ENCODE measurements around the gene MDP1.

The MDP1 gene

DNA sequence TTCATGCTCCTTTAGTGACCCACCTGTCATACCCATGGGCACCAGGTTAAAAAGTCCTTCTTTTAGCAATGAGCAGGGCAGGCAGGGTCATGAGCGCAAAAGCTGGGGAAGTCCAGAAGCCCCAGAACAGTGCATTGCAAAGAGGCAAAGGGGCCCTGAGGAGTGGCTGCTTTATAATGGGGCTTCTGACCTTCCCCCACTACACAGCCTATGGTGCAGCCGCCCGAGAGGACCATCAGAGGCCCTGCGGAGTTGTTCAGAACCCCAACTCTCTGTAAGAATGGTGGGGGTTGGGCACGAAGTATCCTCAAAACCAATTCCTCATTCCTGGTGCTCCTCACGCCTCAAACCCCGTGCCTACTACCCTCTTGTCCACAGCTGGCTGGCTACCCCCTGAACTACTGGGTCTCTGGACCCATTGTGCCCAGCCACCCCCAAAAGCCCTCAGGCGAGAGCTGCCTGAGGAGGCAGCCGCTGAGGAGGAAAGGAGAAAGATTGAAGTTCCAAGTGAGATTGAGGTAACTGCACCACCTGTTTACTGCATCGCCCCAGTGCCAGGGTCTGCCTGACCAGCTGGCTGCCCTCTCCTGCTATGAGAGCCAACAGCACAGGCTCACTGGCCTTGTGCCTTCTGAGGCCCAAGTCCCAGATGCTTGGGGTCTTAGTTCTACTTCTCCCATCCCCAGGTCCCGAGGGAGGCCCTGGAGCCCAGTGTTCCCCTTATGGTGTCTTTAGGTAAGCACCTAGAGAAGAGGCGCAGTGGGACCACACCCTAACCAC, 37.3 kb downstream of the MDP1 start:
- TF ChIP-seq, protein P1, sequence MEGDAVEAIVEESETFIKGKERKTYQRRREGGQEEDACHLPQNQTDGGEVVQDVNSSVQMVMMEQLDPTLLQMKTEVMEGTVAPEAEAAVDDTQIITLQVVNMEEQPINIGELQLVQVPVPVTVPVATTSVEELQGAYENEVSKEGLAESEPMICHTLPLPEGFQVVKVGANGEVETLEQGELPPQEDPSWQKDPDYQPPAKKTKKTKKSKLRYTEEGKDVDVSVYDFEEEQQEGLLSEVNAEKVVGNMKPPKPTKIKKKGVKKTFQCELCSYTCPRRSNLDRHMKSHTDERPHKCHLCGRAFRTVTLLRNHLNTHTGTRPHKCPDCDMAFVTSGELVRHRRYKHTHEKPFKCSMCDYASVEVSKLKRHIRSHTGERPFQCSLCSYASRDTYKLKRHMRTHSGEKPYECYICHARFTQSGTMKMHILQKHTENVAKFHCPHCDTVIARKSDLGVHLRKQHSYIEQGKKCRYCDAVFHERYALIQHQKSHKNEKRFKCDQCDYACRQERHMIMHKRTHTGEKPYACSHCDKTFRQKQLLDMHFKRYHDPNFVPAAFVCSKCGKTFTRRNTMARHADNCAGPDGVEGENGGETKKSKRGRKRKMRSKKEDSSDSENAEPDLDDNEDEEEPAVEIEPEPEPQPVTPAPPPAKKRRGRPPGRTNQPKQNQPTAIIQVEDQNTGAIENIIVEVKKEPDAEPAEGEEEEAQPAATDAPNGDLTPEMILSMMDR (IDR thresholded peaks at IDR 0.05; ENCODE audit: low read depth, low read length) = no peak
- TF ChIP-seq MYC (IDR thresholded peaks at IDR 0.05; ENCODE audit: low read depth, low read length) (no peak), POLR2A (IDR thresholded peaks at IDR 0.05; ENCODE audit: extremely low read depth, insufficient read length) (no peak)
- TF ChIP-seq, protein P2, sequence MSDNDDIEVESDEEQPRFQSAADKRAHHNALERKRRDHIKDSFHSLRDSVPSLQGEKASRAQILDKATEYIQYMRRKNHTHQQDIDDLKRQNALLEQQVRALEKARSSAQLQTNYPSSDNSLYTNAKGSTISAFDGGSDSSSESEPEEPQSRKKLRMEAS (IDR thresholded peaks at IDR 0.05; ENCODE audit: low read depth, low read length) = no peak
- DNase-seq (ENCODE audit: low read depth) = no peak
- H3K4me3 ChIP-seq (ENCODE audit: low read depth, low read length) = no peak overlapping the region

DNA sequence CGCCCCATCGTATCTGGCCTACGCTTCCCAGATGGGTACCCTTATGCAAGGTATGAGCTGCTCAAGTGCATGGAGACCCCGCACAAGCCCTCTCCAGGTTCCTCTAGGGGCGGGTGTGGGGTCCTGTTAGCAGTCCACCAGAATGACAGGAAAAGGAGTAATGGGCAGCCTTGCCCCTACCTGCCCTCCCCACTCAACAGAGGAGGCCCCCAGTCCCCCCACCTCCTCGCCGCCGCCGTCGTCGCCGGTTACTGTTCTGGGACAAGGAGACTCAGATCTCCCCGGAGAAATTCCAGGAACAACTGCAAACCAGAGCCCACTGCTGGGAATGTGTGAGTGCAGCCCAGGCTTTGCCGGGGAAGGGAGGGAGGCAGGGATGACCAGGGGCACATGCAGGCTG, 38.0 kb downstream of the MDP1 start:
- TF ChIP-seq POLR2A (IDR thresholded peaks at IDR 0.05; ENCODE audit: extremely low read depth, insufficient read length) = no peak
- TF ChIP-seq, protein P1 (IDR thresholded peaks at IDR 0.05; ENCODE audit: low read depth, low read length) = no peak
- TF ChIP-seq, protein P2 (IDR thresholded peaks at IDR 0.05; ENCODE audit: low read depth, low read length) = no peak
- TF ChIP-seq MYC (IDR thresholded peaks at IDR 0.05; ENCODE audit: low read depth, low read length) = no peak
- no peak for DNase-seq (ENCODE audit: low read depth)
- no peak overlapping the region for H3K4me3 ChIP-seq (ENCODE audit: low read depth, low read length)

DNA sequence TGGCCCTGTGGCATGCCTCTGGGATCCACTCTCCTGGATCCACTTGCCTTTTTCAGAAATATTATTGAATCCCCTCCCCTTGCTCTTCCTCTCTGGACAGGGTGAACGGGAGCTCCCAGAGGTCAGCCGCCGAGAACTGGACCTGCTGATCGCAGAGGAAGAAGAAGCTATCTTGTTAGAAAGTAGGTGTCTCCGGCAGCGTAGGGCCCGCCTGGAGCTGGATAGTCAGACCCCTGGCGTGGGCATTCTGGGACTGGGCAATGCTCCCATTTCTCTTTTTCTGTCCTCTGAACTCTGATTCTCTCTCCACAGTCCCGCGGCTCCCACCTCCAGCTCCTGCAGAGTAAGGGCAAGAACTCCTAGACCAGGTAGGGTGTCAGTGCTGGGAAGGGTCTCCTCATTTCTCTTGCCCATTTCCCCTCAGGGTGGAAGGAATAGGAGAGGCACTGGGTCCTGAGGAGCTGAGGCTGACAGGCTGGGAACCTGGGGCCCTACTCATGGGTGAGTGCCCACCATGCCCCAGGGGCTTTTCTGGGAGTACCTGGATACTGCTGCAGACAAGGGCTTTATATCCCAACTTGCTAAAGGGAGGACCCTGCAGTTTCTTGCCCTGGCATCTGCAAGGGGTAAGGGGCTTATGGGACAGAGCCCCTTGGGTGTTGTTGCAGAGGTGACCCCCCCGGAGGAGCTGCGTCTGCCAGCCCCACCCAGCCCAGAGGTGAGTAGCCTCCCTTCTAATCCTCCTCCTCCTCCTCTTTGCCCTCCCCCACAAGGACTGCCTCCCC, 38.6 kb downstream of the MDP1 start:
- no peak for TF ChIP-seq POLR2A (IDR thresholded peaks at IDR 0.05; ENCODE audit: extremely low read depth, insufficient read length)
- TF ChIP-seq, protein P1 (IDR thresholded peaks at IDR 0.05; ENCODE audit: low read depth, low read length) = no peak
- TF ChIP-seq MYC (IDR thresholded peaks at IDR 0.05; ENCODE audit: low read depth, low read length) = no peak
- TF ChIP-seq, protein P2 (IDR thresholded peaks at IDR 0.05; ENCODE audit: low read depth, low read length) = no peak
- no peak overlapping the region for H3K4me3 ChIP-seq (ENCODE audit: low read depth, low read length)
- no peak for DNase-seq (ENCODE audit: low read depth)

DNA sequence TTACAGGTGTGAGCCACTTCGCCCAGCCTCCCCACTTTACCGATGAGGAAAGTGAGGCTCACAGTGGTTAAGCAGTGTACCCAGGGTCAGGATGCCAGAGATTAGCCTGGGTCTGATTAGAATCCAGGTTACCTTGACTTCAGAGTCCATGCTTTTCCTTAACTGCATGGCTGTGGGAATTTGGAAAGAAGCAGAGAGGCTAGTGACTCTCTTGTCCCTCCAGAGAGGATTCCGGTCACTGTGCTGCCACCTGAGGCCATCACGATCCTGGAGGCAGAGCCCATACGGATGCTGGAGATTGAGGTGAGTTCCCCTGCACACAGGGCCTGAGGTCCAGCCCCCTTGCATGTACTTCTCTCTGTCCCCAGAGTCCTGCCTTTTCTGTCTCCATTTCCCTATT, 39.3 kb downstream of the MDP1 start:
- no peak overlapping the region for H3K4me3 ChIP-seq (ENCODE audit: low read depth, low read length)
- DNase-seq (ENCODE audit: low read depth) = no peak
- TF ChIP-seq MYC (IDR thresholded peaks at IDR 0.05; ENCODE audit: low read depth, low read length) (no peak), POLR2A (IDR thresholded peaks at IDR 0.05; ENCODE audit: extremely low read depth, insufficient read length) (no peak)
- TF ChIP-seq, protein P1 (IDR thresholded peaks at IDR 0.05; ENCODE audit: low read depth, low read length) = no peak
- TF ChIP-seq, protein P2 (IDR thresholded peaks at IDR 0.05; ENCODE audit: low read depth, low read length) = no peak

DNA sequence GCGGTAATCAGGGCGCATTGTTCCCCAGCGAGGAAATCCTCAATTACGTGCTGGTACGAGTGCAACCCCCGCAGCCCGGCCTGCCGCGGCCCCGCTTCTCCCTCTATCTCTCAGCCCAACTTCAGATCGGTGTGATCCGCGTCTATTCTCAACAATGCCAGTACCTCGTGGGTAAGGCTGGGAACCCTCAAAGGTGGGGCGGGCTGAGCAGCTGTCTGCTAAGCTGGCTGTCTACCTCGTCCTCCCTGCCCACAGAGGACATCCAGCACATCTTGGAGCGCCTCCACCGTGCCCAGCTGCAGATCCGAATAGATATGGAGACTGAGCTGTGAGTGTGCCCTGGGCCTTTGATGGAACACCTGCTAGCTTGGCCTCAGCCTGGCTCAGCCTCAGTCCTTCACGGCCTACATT, 43.0 kb downstream of the MDP1 start:
- H3K4me3 ChIP-seq (ENCODE audit: low read depth, low read length) = no peak overlapping the region
- TF ChIP-seq MYC (IDR thresholded peaks at IDR 0.05; ENCODE audit: low read depth, low read length) (no peak), POLR2A (IDR thresholded peaks at IDR 0.05; ENCODE audit: extremely low read depth, insufficient read length) (no peak)
- TF ChIP-seq, protein P2 (IDR thresholded peaks at IDR 0.05; ENCODE audit: low read depth, low read length) = no peak
- TF ChIP-seq, protein P1 (IDR thresholded peaks at IDR 0.05; ENCODE audit: low read depth, low read length) = no peak
- DNase-seq (ENCODE audit: low read depth) = no peak

All from NB4 (cell line).